Measurements from ENCODE around the gene HERPUD1.

- TF ChIP-seq CTCF (IDR thresholded peaks at IDR 0.05; ENCODE audit: borderline replicate concordance, extremely low read depth, low read length, poor library complexity, severe bottlenecking) (no peak), EZH2 (IDR thresholded peaks at IDR 0.05; ENCODE audit: borderline replicate concordance, low read depth, low read length, severe bottlenecking) (no peak)
Measured at GRCh38 chr16:56994311-56994710, 62.4 kb downstream of the HERPUD1 start.
